AG04450 (cell line): ENCODE measurements around the gene ACAD9. TPM values are rescaled to one million over a fixed set of nuclear protein-coding genes. Genes with fewer than 3 reads are reported as not detected.

Experiments used
- CTCF ChIA-PET: fragments of 300-600, 350-600 bp; formaldehyde crosslinking; extraction: SDS; loops from one replicate; lab custom pipeline; 2022; ENCODE audit warnings: antibody characterized with exemption, inconsistent platforms; lab: Charles Lee
- POLR2A ChIA-PET: fragments of 350-600 bp; formaldehyde crosslinking; extraction: SDS; loops from one replicate; lab custom pipeline; 2021; ENCODE audit warnings: antibody characterized with exemption, inconsistent platforms; lab: Yijun Ruan, JAX
- DNase-seq: peaks from one replicate; pipeline ENCODE4 v3.0.0-alpha.2; 2011; ENCODE audit warnings: low read depth, low spot score
- H3K27ac ChIP-seq: one replicate; pipeline ENCODE4 v1.5.1; 2012; ENCODE audit warnings: low read depth, low read length, control low read depth
- H3K27me3 ChIP-seq: one replicate; pipeline ENCODE4 v1.6.0; 2012; ENCODE audit warnings: low read length; ENCODE audit not compliant: control insufficient read depth, insufficient read depth
- H3K4me3 ChIP-seq: 2 replicates; pipeline ENCODE4 v1.5.1; 2011; ENCODE audit warnings: mild to moderate bottlenecking, low read depth, low read length, control low read depth
- H3K9me3 ChIP-seq: 2 replicates; pipeline ENCODE4 v1.5.1; 2012; ENCODE audit warnings: low read length; ENCODE audit not compliant: control insufficient read depth, insufficient read depth
- CTCF ChIP-seq: IDR thresholded peaks from 2 replicates; pipeline ENCODE4 v1.5.1; 2011; ENCODE audit warnings: low read depth, low read length, control low read depth, inconsistent platforms
- polyA plus RNA-seq: library from polyadenylated mRNA; depleted of rRNA; stranded (reverse); fragments of >200 nt; gene quantifications from 2 replicates; pipeline ENCODE4 v1.2.3, GENCODE V29; 2011

The ACAD9 gene
- polyA plus RNA-seq, 1 experiment, result 31.0 TPM

GRCh38 chr3:128881576-128881975, 2.2 kb downstream of the ACAD9 start:
- Histone ChIP-seq H3K9me3 (no peaks in the 10 kb centered on the region), H3K4me3 (no peak overlapping the region), H3K27ac (no peak overlapping the region), H3K27me3 (no peaks in the 10 kb centered on the region)
- ChIA-PET POLR2A (no interaction called here), CTCF (interaction anchor here (1.1 kb wide), 1 partner anchor 201 kb away, joined by 5 read pairs; no protein-coding TSS in a partner anchor)
- DNase-seq, result no peak
- TF ChIP-seq CTCF, result no peak

DNA sequence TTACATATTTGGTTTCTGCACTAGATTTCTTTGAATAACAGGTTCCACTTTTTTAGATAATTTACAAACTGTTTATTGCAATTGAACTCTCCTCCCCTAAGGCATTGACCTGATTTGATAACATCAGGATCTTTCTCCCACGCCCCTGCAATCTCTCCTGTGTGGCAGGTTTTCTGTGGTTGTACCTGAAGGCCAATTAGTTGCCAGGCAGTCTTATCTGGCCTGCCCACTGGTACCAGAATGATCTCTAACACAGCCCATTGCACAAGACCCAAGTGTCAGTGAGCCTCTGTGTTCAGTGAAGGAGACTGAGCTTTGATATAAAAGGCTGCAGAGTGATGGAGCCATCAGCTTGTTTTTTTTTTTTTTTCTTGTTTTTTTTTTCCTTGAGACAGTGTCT, 3.3 kb downstream of the ACAD9 start:
- DNase-seq, result no peak
- CTCF ChIA-PET, result interaction anchor here (0.6 to 1.0 kb wide), 2 partner anchors 202 to 274 kb away, joined by 3 read pairs; no protein-coding TSS in a partner anchor

GRCh38 chr3:128884992-128885391, 5.6 kb downstream of the ACAD9 start:
- TF ChIP-seq CTCF, result no peak
- H3K27ac ChIP-seq, result no peak overlapping the region
- H3K4me3 ChIP-seq, result no peak overlapping the region
- CTCF ChIA-PET, result interaction anchor here (0.6 kb wide), 1 partner anchor 137 kb away, joined by 3 read pairs; no protein-coding TSS in a partner anchor
- no peaks in the 10 kb centered on the region for H3K27me3 ChIP-seq
- POLR2A ChIA-PET, result no interaction called here
- H3K9me3 ChIP-seq, result no peaks in the 10 kb centered on the region
- no peak for DNase-seq

More for the DNA sequence above, 3.3 kb downstream of the ACAD9 start:
- POLR2A ChIA-PET, result interaction anchor here (0.6 to 0.7 kb wide), 2 partner anchors 14 to 33 kb away, joined by 3 read pairs; no protein-coding TSS in a partner anchor
- Histone ChIP-seq H3K27ac (no peak overlapping the region), H3K27me3 (no peaks in the 10 kb centered on the region), H3K9me3 (no peaks in the 10 kb centered on the region), H3K4me3 (no peak overlapping the region)
- TF ChIP-seq CTCF, result no peak

DNA sequence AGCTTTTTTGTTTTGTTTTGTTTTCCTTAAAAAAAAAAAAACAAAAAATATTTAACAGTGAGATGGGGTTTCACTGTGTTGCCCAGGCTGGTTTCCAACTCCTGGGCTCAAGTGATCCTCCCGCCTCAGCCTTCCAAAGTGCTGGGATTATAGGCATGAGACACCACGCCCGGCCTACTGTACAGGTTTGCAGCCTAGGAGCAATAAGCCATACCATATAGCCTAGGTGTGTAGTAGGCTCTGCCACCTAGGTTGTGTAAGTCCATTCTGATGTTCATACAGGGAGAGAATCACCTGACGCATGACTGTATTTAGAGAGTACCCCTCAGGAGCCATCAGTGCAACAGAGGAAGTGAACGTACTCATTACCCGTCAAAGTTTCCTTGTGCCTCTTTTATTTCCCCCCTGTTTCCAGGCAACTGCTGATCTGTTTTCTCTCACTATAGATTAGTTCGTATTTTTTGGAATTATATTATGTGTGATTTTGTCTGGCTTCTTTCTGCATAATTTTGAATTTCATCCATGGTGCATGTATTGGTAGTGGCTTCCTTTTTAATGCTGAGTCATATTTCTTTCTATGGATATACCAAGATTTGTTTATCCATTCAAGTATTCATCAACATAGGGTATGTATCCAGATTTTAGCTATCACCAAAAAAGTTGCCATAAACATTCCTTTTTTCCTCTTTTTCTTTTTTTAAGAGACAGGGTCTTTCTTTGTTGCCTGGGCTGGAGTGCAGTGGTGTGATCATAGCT, 9.9 kb downstream of the ACAD9 start:
- no peak overlapping the region for H3K27ac ChIP-seq
- POLR2A ChIA-PET, result interaction anchor here (0.6 to 0.8 kb wide), 4 partner anchors 10 to 242 kb away, joined by 3 to 4 read pairs (median 3); partner anchors contain the start of gene ACAD9

More for the DNA sequence above, 9.9 kb downstream of the ACAD9 start:
- H3K4me3 ChIP-seq, result no peak overlapping the region
- no peaks in the 10 kb centered on the region for H3K9me3 ChIP-seq
- DNase-seq, result no peak
- H3K27me3 ChIP-seq, result no peaks in the 10 kb centered on the region
- TF ChIP-seq CTCF, result no peak
- CTCF ChIA-PET, result interaction anchor here (0.6 to 1.2 kb wide), 4 partner anchors 14 to 509 kb away, joined by 3 to 17 read pairs (median 3); no protein-coding TSS in a partner anchor
